Measurements from ENCODE around the gene SEMA4A.
A peak's percentile ranks its signal among the peaks of the same experiment; 100 is the strongest.
"Not testable (repeated sequence)": the region's sequence is repeated elsewhere in the genome, so short reads cannot be mapped to it uniquely, and the experiment has no call there.

SEMA4A gene

DNA sequence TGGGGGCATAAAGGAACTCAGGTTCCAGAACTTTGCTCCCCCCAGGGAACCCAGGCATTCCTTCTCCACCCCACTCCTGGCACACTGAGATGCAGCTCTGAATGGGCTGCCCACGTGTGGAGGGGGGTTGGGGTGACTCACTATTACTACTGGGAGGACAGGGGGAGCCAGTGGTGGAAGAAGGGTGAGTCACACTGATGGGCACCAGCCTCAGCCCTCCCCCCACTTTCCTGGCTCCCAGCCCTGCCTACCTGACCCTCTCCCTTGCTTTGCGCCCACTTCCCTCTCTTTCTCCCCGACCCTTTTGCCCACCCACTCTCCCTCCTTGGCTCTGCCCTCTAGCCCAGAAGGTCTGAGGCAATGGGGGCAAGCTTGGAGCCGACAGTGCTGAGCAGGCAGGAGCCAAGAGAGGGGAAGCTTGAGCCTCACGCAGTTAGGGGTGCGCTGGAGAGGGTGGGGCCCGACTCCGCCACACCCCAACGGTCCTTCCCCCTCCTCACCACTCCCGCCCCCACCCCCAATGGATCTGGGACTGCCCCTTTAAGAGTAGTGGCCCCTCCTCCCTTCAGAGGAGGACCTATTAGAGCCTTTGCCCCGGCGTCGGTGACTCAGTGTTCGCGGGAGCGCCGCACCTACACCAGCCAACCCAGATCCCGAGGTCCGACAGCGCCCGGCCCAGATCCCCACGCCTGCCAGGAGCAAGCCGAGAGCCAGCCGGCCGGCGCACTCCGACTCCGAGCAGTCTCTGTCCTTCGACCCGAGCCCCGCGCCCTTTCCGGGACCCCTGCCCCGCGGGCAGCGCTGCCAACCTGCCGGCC is 39.1 kb upstream of the SEMA4A start, which contains the start of gene LMNA:
Gene LMNA (plus strand): TSS at position 611 of the 818 bp plus-strand sequence. CDS start 208 bp downstream, outside the sequence.
- H3K4me1 ChIP-seq (ENCODE audit: control insufficient read depth, insufficient read depth, low read length): peaks cover 5% of the 10 kb centered on the region
- peak within 1 kb of the TSS; percentile 90 for H3K4me3 ChIP-seq (ENCODE audit: low read depth, low read length)
- no peaks in the 10 kb centered on the region for H3K9me3 ChIP-seq (ENCODE audit: control insufficient read depth, insufficient read depth, low read length)
- H3K36me3 ChIP-seq (ENCODE audit: control insufficient read depth, insufficient read depth, low read length): no peaks in the 10 kb centered on the region
- H3K27me3 ChIP-seq (ENCODE audit: control insufficient read depth, insufficient read depth, low read length): no peaks in the 10 kb centered on the region
- peak within 1 kb of the TSS; percentile 24 for H3K9ac ChIP-seq (ENCODE audit: low read depth, low read length)

- Histone ChIP-seq H3K4me1 (ENCODE audit: control insufficient read depth, insufficient read depth, low read length) (peaks cover 5% of the 10 kb centered on the region), H3K9me3 (ENCODE audit: control insufficient read depth, insufficient read depth, low read length) (no peaks in the 10 kb centered on the region), H3K27me3 (ENCODE audit: control insufficient read depth, insufficient read depth, low read length) (no peaks in the 10 kb centered on the region), H3K9ac (ENCODE audit: low read depth, low read length) (peak overlapping the region; percentile 16), H3K4me3 (ENCODE audit: low read depth, low read length) (peak overlapping the region; percentile 90), H3K36me3 (ENCODE audit: control insufficient read depth, insufficient read depth, low read length) (peaks cover 3% of the 10 kb centered on the region)
These were observed 38.4 kb upstream of the SEMA4A start for GRCh38 chr1:156114919-156115513.

DNA sequence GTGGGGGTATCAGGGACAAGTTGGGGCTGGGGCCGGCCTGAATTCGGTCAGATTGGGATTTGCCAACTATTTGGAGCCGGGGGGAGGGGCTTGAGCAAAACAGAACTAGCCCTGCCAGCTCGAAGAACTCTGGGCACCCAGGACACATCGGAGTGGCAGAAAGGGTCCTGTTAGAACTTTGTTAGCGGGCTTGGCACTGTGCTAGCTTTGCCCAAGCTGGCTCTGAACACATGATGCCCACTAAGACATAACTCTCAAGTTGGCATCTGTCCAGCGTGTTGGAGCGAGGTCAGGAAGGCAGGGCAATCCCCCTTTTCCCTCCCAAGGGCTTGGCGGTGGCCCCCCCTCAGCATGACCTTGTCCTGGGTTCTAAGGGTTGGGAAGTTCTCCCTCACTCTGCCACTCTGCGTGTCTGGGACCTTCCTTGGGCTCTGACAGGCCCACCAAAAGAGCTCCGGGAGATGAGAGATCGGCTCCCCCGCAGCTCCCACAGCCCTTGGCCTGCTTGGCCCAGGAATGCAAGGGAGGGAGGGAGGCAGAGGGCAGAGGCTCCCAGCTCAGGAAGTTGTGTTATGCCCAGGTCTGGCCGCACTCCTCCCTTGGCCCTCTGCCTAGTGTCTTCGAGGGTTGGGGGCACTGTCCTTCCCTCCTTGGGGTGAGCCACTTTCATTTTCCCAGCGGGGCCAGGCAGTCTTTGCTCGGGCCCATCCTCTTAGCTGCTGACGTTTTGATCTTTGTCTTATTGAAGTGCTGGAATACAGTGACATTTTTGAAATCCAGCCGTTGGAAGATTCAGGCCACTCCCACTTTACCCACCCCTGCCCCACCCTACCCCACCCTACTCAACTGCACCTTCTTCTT is 37.6 kb upstream of the SEMA4A start:
- Histone ChIP-seq H3K4me1 (ENCODE audit: control insufficient read depth, insufficient read depth, low read length) (peaks cover 6% of the 10 kb centered on the region), H3K9ac (ENCODE audit: low read depth, low read length) (peak overlapping the region; percentile 24), H3K4me3 (ENCODE audit: low read depth, low read length) (peak overlapping the region; percentile 90), H3K36me3 (ENCODE audit: control insufficient read depth, insufficient read depth, low read length) (peaks cover 3% of the 10 kb centered on the region), H3K27me3 (ENCODE audit: control insufficient read depth, insufficient read depth, low read length) (no peaks in the 10 kb centered on the region), H3K9me3 (ENCODE audit: control insufficient read depth, insufficient read depth, low read length) (no peaks in the 10 kb centered on the region)

GRCh38 chr1:156116731-156117130 is 36.7 kb upstream of the SEMA4A start:
- H3K36me3 ChIP-seq (ENCODE audit: control insufficient read depth, insufficient read depth, low read length); H3K27me3 ChIP-seq (ENCODE audit: control insufficient read depth, insufficient read depth, low read length); H3K9ac ChIP-seq (ENCODE audit: low read depth, low read length); H3K9me3 ChIP-seq (ENCODE audit: control insufficient read depth, insufficient read depth, low read length); H3K4me3 ChIP-seq (ENCODE audit: low read depth, low read length): not testable (repeated sequence)
- H3K4me1 ChIP-seq (ENCODE audit: control insufficient read depth, insufficient read depth, low read length): peaks cover 12% of the 10 kb centered on the region

GRCh38 chr1:156117414-156118176 is 35.8 kb upstream of the SEMA4A start:
- H3K9me3 ChIP-seq (ENCODE audit: control insufficient read depth, insufficient read depth, low read length): no peaks in the 10 kb centered on the region
- H3K27me3 ChIP-seq (ENCODE audit: control insufficient read depth, insufficient read depth, low read length): no peaks in the 10 kb centered on the region
- H3K9ac ChIP-seq (ENCODE audit: low read depth, low read length): no peak overlapping the region
- peaks cover 12% of the 10 kb centered on the region for H3K4me1 ChIP-seq (ENCODE audit: control insufficient read depth, insufficient read depth, low read length)
- peaks cover 3% of the 10 kb centered on the region for H3K36me3 ChIP-seq (ENCODE audit: control insufficient read depth, insufficient read depth, low read length)
- no peak overlapping the region for H3K4me3 ChIP-seq (ENCODE audit: low read depth, low read length)

DNA sequence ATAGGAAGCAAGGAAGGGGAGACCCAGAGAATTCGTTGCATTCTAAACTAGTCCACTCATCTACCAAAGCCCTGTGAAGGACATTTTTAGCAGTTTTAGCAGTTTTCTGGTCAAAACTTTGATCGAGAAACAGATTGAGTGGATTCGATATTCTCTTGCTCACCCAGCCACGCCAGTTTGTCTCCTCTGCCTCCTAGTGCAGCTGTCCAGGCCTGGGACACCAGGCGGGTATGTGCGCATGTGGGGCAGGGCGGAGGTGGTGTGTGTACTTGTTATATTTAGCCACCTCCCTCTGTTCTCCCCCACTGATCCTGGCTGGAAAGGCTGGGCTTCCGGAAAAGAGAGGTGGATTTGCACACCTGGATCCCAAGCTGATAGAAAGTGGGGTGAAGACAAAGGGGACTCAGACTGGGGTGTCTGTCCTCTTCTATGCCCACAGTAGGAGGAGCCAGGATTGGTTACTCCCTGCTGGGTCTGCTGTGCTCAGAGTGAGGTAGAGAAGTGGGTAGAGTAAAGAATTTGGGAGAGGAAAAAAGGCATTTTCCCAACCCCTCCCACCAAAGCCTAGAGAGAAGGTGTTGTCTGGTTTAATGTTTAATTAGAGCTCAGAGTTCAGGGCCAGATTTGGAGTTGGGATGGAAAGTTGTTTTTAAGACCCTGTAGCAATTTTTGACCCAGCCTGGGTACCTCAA is 35.1 kb upstream of the SEMA4A start:
- Histone ChIP-seq H3K4me1 (ENCODE audit: control insufficient read depth, insufficient read depth, low read length) (peaks cover 19% of the 10 kb centered on the region), H3K9ac (ENCODE audit: low read depth, low read length) (no peak overlapping the region), H3K36me3 (ENCODE audit: control insufficient read depth, insufficient read depth, low read length) (peaks cover 3% of the 10 kb centered on the region), H3K9me3 (ENCODE audit: control insufficient read depth, insufficient read depth, low read length) (no peaks in the 10 kb centered on the region), H3K4me3 (ENCODE audit: low read depth, low read length) (no peak overlapping the region), H3K27me3 (ENCODE audit: control insufficient read depth, insufficient read depth, low read length) (no peaks in the 10 kb centered on the region)

- H3K4me3 ChIP-seq (ENCODE audit: low read depth, low read length): no peak overlapping the region
- H3K9me3 ChIP-seq (ENCODE audit: control insufficient read depth, insufficient read depth, low read length): no peaks in the 10 kb centered on the region
- peaks cover 23% of the 10 kb centered on the region for H3K4me1 ChIP-seq (ENCODE audit: control insufficient read depth, insufficient read depth, low read length)
- no peaks in the 10 kb centered on the region for H3K27me3 ChIP-seq (ENCODE audit: control insufficient read depth, insufficient read depth, low read length)
- peaks cover 3% of the 10 kb centered on the region for H3K36me3 ChIP-seq (ENCODE audit: control insufficient read depth, insufficient read depth, low read length)
- no peak overlapping the region for H3K9ac ChIP-seq (ENCODE audit: low read depth, low read length)
These were observed 33.7 kb upstream of the SEMA4A start for GRCh38 chr1:156119503-156120209.

DNA sequence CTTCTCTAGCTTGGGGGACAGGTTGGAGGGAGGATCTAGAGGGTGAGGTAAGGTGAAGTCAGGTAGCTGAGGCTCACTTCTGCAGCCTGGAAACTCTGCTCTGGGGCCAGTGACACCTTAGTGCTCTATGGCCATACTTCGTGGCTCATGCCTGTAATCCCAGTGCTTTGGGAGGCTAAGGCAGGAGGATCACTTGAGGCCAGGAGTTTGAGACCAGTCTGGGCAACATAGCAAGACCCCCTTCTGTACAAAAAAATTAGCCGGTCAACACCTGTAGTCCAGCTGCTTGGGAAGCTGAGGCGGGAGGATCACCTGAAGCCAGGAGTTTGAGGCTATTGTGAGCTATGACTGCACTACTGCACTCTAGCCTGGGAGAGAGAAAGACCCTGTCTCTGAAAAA is 33.1 kb upstream of the SEMA4A start:
- Histone ChIP-seq H3K27me3 (ENCODE audit: control insufficient read depth, insufficient read depth, low read length) (no peaks in the 10 kb centered on the region), H3K4me1 (ENCODE audit: control insufficient read depth, insufficient read depth, low read length) (peaks cover 27% of the 10 kb centered on the region), H3K9me3 (ENCODE audit: control insufficient read depth, insufficient read depth, low read length) (no peaks in the 10 kb centered on the region), H3K9ac (ENCODE audit: low read depth, low read length) (no peak overlapping the region), H3K4me3 (ENCODE audit: low read depth, low read length) (no peak overlapping the region), H3K36me3 (ENCODE audit: control insufficient read depth, insufficient read depth, low read length) (peaks cover 3% of the 10 kb centered on the region)

- H3K4me1 ChIP-seq (ENCODE audit: control insufficient read depth, insufficient read depth, low read length): peaks cover 27% of the 10 kb centered on the region
- not testable (repeated sequence) for H3K9ac ChIP-seq (ENCODE audit: low read depth, low read length); H3K36me3 ChIP-seq (ENCODE audit: control insufficient read depth, insufficient read depth, low read length); H3K9me3 ChIP-seq (ENCODE audit: control insufficient read depth, insufficient read depth, low read length); H3K4me3 ChIP-seq (ENCODE audit: low read depth, low read length); H3K27me3 ChIP-seq (ENCODE audit: control insufficient read depth, insufficient read depth, low read length)
These were observed 32.4 kb upstream of the SEMA4A start for GRCh38 chr1:156121005-156121404.

DNA sequence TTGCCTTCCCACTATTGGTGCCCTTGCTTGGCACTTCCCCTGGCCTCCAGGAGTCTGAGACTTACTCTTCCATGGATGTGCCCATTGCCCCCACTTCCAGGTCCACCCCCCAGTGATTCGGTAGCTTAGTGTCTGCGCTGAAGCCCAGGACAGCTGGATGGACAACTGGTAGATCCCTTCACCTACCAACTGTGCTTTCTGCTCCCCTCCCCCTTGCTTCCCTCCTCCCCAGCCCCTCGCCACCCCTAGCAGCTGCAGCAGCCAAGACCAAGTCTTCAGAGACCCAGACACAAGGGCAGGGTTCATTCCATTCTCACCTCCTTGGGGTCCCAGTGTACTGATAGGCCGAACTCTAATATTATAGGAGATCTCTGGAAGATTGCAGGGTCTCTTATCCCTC is 31.9 kb upstream of the SEMA4A start:
- Histone ChIP-seq H3K4me3 (ENCODE audit: low read depth, low read length) (no peak overlapping the region), H3K9ac (ENCODE audit: low read depth, low read length) (no peak overlapping the region), H3K36me3 (ENCODE audit: control insufficient read depth, insufficient read depth, low read length) (peaks cover 3% of the 10 kb centered on the region), H3K4me1 (ENCODE audit: control insufficient read depth, insufficient read depth, low read length) (peaks cover 27% of the 10 kb centered on the region), H3K27me3 (ENCODE audit: control insufficient read depth, insufficient read depth, low read length) (no peaks in the 10 kb centered on the region), H3K9me3 (ENCODE audit: control insufficient read depth, insufficient read depth, low read length) (no peaks in the 10 kb centered on the region)

Measured in iPS-15b (cell line).